ENCODE data around the gene TBATA. TPM values are rescaled to one million over a fixed set of nuclear protein-coding genes. Genes with fewer than 3 reads are reported as not detected.
A peak's percentile ranks its signal among the peaks of the same experiment; 100 is the strongest.

Gene TBATA
- total and polyA plus RNA-seq, 4 donors = not detected

- no peak overlapping the region for H3K9ac ChIP-seq (ENCODE audit: low read depth in 1 of 2, low read length in 2 of 2)
- TF ChIP-seq MAX (IDR thresholded peaks at IDR 0.05) = no peak
- TF ChIP-seq CTCF (IDR thresholded peaks at IDR 0.05; ENCODE audit: low read depth, low read length, missing input control) = no peak
- no peak overlapping the region for H3K4me3 ChIP-seq (ENCODE audit: low read depth in 1 of 3, low read length in 3 of 3)
- 30% methylated on average over 3 of the region's 3 CpGs for WGBS
- H3K27me3 ChIP-seq (ENCODE audit: control insufficient read depth in 4 of 4, insufficient read depth in 4 of 4, low read length in 3 of 4) = no peaks in the 10 kb centered on the region
- no peak overlapping the region for H3K27ac ChIP-seq (ENCODE audit: low read depth in 1 of 2, low read length in 2 of 2)
- H3K36me3 ChIP-seq (ENCODE audit: control insufficient read depth in 4 of 4, insufficient read depth in 3 of 4, low read depth in 1 of 4, low read length in 3 of 4) = peaks cover 0 to 9% (median 4%) of the 10 kb centered on the region in 4 donors
- peaks cover 3 to 21% (median 16%) of the 10 kb centered on the region in 4 donors for H3K4me1 ChIP-seq (ENCODE audit: control insufficient read depth in 4 of 4, insufficient read depth in 4 of 4, low read length in 3 of 4)
- no peaks in the 10 kb centered on the region for H3K9me3 ChIP-seq (ENCODE audit: control insufficient read depth in 4 of 4, low read length in 3 of 4)
- DNase-seq (ENCODE audit: low spot score) = no peak
Measured at GRCh38 chr10:70830164-70830563, 45.0 kb upstream of the TBATA start.

GRCh38 chr10:70829543-70829942 lies 44.4 kb upstream of the TBATA start:
- Histone ChIP-seq H3K9ac (ENCODE audit: low read depth in 1 of 2, low read length in 2 of 2) (no peak overlapping the region), H3K4me1 (ENCODE audit: control insufficient read depth in 4 of 4, insufficient read depth in 4 of 4, low read length in 3 of 4) (peaks cover 3 to 15% (median 10%) of the 10 kb centered on the region in 4 donors), H3K9me3 (ENCODE audit: control insufficient read depth in 4 of 4, low read length in 3 of 4) (no peaks in the 10 kb centered on the region), H3K27me3 (ENCODE audit: control insufficient read depth in 4 of 4, insufficient read depth in 4 of 4, low read length in 3 of 4) (no peaks in the 10 kb centered on the region), H3K4me3 (ENCODE audit: low read depth in 1 of 3, low read length in 3 of 3) (no peak overlapping the region), H3K36me3 (ENCODE audit: control insufficient read depth in 4 of 4, insufficient read depth in 3 of 4, low read depth in 1 of 4, low read length in 3 of 4) (peaks cover 0 to 9% (median 4%) of the 10 kb centered on the region in 4 donors), H3K27ac (ENCODE audit: low read depth in 1 of 2, low read length in 2 of 2) (no peak overlapping the region)
- TF ChIP-seq HNF4A (conservative IDR thresholded peaks at IDR 0.05) (peak; percentile 34 to 67), FOXA2 (IDR thresholded peaks at IDR 0.05) (no peak), YY1 (IDR thresholded peaks at IDR 0.05) (peak; percentile 17), JUND (IDR thresholded peaks at IDR 0.05) (no peak), RXRA (IDR thresholded peaks at IDR 0.05) (peak; percentile 39 to 47)
- no peak for DNase-seq (ENCODE audit: low spot score)
- 39% methylated on average over 5 of the region's 5 CpGs for WGBS

- no peak for DNase-seq (ENCODE audit: low spot score)
- Histone ChIP-seq H3K9ac (ENCODE audit: low read depth in 1 of 2, low read length in 2 of 2) (no peak overlapping the region), H3K36me3 (ENCODE audit: control insufficient read depth in 4 of 4, insufficient read depth in 3 of 4, low read depth in 1 of 4, low read length in 3 of 4) (peaks cover 0 to 9% (median 4%) of the 10 kb centered on the region in 4 donors), H3K4me1 (ENCODE audit: control insufficient read depth in 4 of 4, insufficient read depth in 4 of 4, low read length in 3 of 4) (peaks cover 2 to 9% (median 4%) of the 10 kb centered on the region in 4 donors), H3K4me3 (ENCODE audit: low read depth in 1 of 3, low read length in 3 of 3) (no peak overlapping the region), H3K27me3 (ENCODE audit: control insufficient read depth in 4 of 4, insufficient read depth in 4 of 4, low read length in 3 of 4) (no peaks in the 10 kb centered on the region), H3K9me3 (ENCODE audit: control insufficient read depth in 4 of 4, low read length in 3 of 4) (no peaks in the 10 kb centered on the region), H3K27ac (ENCODE audit: low read depth in 1 of 2, low read length in 2 of 2) (no peak overlapping the region)
- no peak for TF ChIP-seq HNF4G (IDR thresholded peaks at IDR 0.05)
- no peak for TF ChIP-seq HNF4A (conservative IDR thresholded peaks at IDR 0.05)
- TF ChIP-seq GABPA (IDR thresholded peaks at IDR 0.05 in 1 of 2, conservative IDR thresholded peaks at IDR 0.05 in 1 of 2) = no peak
- no peak for TF ChIP-seq ZBTB33 (IDR thresholded peaks at IDR 0.05)
- TF ChIP-seq EGR1 (IDR thresholded peaks at IDR 0.05; ENCODE audit: low read depth in 2 of 2) = no peak
- no peak for TF ChIP-seq YY1 (IDR thresholded peaks at IDR 0.05)
- TF ChIP-seq JUND (IDR thresholded peaks at IDR 0.05) = no peak
- no peak for TF ChIP-seq NR2F2 (IDR thresholded peaks at IDR 0.05)
- TF ChIP-seq RXRA (IDR thresholded peaks at IDR 0.05) = no peak
- no peak for TF ChIP-seq MAX (IDR thresholded peaks at IDR 0.05)
- TF ChIP-seq ATF3 (IDR thresholded peaks at IDR 0.05) = no peak
- TF ChIP-seq FOXA1 (IDR thresholded peaks at IDR 0.05) = no peak
- TF ChIP-seq TAF1 (conservative IDR thresholded peaks at IDR 0.05) = no peak
- TF ChIP-seq FOXA2 (IDR thresholded peaks at IDR 0.05) = no peak
- no peak for TF ChIP-seq SP1 (IDR thresholded peaks at IDR 0.05)
- TF ChIP-seq CTCF (IDR thresholded peaks at IDR 0.05; ENCODE audit: low read depth, low read length, missing input control) = no peak
- no peak for TF ChIP-seq RAD21 (IDR thresholded peaks at IDR 0.05)
- TF ChIP-seq REST (IDR thresholded peaks at IDR 0.05) = no peak
- 76% methylated on average over 4 of the region's 4 CpGs for WGBS
Measured at GRCh38 chr10:70828923-70829322, 43.7 kb upstream of the TBATA start.

Measured in liver (tissue), 9 donors.